GM04503 (cell line): ENCODE measurements around the gene ZNF473.

Source experiments
- DNase-seq: peaks from one replicate; pipeline ENCODE4 v3.0.0-alpha.2; 2012; ENCODE audit warnings: low read depth

The ZNF473 gene

DNA sequence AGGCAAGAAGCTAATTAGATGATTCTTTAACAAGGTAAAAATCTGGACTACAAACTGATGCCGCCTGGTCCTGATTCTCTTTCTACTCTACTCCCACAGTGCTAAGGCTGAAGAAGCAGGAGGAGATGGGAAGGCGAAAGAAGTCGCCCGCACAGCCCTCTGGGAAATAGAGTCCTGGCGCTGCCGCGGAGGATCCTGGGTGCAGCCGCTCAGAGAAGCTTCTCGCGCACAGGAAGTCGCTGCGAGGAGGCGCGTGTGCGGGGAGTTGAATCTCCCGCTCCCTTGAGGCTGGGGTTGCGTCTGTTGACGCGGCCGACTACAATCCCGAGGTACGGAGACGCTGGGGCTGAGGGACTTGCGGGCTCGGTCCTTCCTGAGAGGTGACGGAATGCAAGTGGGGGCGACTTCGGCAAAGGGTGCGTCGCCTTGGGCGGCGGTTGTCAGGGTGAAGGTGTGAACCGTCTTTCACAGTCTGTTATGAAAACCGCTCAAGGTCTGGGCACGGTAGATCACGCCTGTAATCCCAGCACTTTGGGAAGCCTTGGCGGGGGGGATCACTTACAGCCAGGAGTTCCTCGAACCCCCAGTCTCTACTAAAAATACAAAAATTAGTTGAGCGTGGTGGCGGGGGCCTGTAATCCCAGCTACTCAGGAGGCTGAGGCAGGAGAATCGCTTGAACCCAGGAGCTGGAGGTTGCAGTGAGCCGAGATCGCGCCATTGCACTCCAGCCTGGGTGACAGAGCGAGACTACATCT lies at the start of gene ZNF473:
Gene ZNF473 (plus strand): TSS at position 212 of the 756 bp plus-strand sequence. CDS start 5,078 bp downstream, outside the sequence.
- peak; percentile 87 for DNase-seq

GRCh38 chr19:49976496-49976895 lies 49.3 kb upstream of the ZNF473 start:
- no peak for DNase-seq

DNA sequence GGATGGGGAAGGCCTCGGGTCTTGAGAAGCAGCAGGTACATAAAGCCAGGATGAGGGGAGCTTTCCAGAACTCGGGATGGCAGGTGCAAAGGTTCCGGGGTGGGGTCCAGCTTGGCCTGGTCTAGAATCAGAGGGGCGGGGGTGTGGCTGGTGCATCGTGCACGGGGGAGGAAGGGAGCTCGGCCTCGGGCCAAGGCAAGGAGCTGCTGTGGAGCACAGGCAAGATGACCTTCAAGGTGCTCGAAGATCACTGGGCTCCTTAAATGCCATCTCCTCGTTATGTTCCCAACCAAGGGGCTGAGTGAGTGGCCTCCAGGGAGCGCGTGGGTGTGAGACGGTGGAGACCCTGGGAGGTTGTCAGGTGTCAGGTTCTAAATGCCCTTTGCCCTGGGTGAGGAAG lies 48.7 kb upstream of the ZNF473 start:
- DNase-seq = no peak

DNA sequence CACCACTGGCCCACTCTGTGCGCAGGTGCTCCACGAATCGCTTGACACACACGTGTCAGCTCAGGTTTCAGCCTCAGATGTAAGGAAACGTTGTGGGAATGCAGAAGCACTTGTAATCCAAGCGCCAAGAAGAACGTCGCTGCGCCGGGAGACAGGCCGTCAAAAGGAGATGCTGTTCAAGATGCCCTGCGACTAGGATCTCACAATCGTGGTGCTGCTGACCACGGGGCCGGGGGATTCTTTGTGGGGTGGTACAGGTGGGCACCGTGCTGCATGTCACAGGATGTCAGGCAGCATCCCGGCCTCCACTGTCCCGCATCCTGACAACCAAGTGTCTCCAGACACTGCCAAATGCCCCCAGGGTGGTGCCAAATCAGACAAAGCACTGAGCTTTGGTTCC lies 47.9 kb upstream of the ZNF473 start:
- DNase-seq = no peak

DNA sequence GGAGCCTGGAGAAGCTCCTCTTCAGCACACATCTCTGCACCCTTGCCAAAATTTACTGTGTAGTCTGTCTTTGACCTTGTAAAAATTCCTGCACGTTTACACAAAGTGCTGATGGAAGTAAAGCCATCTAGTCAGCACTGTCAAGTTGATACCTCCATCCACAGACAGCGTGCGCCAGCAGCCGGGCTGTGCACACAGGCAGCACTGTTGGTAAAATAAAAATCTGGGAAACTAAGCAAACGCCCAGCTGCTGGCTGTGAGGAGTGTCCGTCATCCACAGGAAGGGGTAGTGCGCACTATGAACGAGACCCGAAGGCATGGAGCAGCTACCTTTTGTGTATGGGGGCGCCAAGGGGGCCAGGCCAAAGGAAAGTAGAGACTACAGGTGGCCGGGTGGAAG lies 47.5 kb upstream of the ZNF473 start:
- DNase-seq = no peak

DNA sequence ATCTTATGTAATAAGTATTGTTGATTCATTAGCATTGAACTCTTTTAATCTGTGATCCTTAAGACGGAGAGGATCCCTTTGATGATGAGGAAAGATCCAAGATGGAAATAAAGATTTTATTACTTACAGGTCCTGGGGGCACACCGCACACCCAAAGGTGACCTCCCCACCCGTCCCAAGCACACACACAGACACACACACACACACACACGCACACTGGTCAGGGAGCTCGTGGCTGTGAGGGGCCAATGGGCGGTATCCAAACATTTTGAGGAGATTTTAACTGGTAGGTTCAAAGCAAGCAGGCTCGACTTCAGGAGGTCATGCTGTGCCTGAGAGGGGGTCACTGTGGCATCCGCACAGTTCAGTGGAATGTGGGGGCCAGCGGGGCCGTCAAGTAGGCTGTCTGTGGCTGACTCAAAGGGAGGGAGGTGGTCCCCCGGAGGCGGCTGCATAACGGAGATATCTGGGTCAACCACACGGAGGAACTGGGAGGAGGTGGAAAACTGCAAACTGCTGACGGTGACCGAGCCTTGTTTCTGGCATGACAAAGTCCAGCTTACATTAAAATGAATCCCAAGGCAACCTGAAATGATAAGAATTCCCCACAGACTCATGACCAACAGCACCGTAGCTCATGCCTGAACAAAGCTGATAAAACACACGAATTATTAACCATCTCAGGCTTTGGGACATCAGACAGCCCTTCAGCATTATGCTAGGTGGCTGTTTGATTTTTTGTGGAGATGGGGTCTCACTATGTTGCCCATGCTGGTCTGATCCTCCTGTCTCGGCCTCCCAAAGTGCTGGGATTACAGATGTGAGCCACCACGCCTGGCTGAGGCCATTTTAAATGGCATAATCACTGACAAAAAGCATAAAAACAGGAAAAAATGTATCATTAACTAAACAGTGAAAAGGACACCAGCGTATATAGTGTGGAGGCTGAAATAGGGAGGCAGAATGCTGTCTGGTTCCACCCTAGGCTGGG lies 43.9 kb upstream of the ZNF473 start:
- no peak for DNase-seq

GRCh38 chr19:49983645-49984229 lies 42.1 kb upstream of the ZNF473 start:
- no peak for DNase-seq

DNA sequence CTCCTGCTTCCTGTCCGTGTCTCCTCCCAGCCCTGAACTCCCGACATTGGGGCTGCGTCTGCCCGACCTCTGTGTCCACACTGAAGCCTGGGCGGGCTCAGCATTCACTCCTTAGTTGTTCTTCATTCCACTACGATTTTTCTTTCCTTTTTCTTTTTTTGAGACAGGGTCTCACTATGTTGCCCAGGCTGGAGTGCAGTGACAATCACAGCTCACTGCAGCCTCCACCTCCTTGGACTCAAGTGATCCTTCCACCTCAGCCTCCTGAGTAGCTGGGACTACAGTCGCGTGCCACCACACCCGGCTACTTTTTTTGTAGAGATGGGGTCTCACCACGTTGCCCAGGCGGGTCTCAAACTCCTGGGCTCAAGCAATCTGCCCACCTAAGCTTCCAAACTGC lies 41.3 kb upstream of the ZNF473 start:
- no peak for DNase-seq

GRCh38 chr19:49985871-49986270 lies 39.9 kb upstream of the ZNF473 start:
- no peak for DNase-seq

DNA sequence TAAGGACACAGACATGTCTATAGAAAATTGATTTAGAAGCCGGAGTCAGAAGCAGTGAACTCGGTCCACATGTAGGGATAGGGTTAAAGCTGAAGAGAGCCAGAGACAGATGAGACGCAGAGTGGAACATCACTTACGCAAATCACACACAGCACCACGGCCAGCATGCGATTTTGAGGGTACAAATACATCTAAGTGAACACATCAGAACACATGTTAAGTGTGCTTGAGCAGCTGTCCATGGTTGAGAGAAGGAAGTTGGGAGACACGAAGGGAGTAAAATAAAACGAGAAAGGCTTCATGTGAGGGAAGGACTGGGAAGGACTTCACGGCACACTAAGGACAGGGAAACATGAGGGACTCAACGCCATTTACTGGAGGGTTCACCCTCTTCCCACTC lies 39.5 kb upstream of the ZNF473 start:
- DNase-seq = no peak

GRCh38 chr19:49987159-49987698 lies 38.6 kb upstream of the ZNF473 start:
- DNase-seq = peak; percentile 65

- no peak for DNase-seq
Observed at GRCh38 chr19:49988007-49988406, 37.8 kb upstream of the ZNF473 start.

GRCh38 chr19:49988433-49988832 lies 37.4 kb upstream of the ZNF473 start:
- DNase-seq = no peak

- no peak for DNase-seq
Observed at GRCh38 chr19:49997709-49998108, 28.1 kb upstream of the ZNF473 start.

DNA sequence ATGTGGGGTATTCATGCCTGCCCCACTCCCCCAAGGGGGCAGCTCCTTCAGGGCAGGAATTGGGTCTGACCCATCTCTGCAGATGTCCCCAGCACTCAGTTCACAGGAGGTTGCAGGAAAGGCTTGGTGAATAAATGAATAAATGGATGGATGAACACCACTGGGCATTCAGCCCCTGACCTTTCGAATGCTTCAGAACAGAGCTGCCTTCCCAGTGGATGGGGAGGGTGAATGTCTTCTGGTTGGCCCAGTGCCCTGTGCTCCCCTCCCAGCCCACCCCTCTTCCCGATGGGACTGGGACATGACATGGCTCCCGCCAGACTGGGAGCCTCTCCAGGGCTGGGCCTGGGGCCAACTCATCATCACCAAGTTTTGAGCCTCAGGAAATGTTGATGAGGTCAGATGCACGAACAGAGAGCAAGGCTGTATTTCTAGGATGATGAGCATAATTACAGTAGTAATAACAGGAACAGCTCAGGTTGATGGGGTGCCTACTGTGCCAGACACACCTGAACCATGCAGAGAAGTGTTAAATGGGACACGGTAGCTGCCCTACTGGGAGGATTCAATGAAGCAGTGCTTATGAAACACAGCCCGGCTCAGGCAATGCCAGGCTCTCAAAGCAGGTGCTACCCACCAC lies 26.3 kb upstream of the ZNF473 start:
- no peak for DNase-seq

DNA sequence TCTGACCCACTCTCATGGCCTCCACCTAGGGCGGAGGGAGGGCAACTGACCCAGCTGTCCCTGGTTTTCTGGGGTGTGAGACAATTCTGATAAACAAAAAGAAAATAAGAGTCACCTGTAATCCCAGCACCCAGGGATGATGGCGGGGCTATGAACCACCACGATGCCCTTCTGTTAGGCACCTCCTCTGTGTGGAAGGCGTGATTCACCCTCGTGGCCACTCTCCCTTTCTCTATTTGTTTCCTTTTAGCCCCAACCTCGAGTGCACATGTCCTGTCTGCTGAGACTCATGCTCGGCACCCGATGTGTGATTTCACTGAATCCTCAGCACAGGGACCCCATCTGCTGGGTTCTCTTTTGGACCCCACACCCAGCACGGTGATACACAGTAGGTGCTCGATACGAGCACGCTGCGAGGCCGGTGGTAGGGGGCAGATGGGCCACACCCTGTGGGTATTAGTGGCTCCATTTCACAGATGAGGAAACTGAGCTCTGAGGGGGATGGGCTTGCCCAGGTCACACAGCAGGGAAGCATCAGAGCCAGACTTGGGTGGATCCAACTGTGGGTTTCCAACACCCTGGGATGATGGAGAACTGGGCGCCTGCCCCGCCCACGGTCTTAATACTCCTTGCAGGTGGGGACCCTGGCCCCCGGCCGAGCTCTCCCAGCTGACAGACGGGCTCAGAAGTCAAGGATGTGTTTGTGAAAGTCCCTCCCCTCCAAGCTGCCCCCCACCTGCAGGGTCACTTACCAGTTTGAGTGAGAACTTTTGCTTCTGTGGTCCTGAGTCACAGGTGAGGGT lies 25.6 kb upstream of the ZNF473 start:
- DNase-seq = no peak

DNA sequence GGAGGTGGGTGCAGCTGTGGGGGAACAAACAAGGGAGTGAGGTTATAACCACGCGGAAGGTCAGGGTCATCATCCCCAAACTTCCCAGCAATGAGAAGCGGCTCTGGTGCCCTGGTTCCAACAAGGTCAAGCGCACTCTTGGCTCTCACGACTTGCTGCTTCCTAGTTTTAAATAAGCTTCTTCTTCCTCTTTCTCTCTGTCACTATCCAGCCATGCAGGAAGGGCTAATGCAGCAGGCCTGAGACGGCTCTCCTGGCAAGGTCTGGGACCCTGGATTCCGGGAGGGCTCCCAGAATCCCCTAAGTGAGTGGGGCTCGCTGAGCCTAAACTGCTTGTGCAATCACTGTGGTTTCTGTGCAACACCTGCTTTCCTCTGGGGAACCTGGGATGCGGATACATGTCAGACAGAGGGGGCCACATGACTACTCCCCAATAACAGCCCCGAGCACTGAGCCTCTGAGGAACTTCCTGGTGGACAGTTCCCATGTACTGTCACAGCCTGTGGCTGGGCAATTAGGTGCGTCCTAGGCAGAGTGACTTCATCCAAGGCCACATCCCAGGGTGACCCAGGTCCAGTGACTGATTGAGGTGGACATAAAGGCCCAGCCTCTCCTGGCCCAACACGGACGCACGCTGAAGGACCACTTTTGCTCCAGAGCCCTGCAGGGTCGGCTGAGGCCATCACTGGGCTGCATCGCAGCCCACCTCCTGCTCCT lies 24.8 kb upstream of the ZNF473 start:
- no peak for DNase-seq

GRCh38 chr19:50001775-50002174 lies 24.0 kb upstream of the ZNF473 start:
- DNase-seq = no peak

DNA sequence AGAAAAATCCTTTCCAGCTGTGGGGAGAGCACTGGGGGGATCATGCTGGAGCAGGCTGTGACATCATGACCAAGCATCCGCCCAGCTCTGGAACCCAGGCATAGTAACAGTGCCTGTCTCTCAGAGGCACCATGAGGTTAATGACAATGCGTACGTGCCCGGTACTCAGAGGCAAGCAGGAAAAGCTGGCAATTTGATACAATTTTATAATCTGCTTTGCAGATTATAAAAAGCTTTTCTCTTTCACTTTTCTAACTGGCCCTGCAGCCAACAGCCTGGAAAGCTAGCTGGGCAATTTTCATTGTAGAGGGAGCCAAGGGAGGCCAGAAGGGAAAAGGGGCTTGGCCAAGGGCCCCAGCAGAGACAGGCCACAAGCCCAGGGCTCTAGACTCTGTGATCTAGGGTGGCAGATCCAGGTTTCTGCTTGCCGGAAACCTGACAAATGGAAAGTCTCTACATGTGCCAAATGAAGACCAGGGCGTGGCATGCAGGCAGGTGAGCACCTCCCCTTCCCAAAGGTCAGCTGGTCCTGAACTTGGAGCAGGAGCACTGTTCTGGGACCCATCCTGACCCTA lies 23.3 kb upstream of the ZNF473 start:
- no peak for DNase-seq

DNA sequence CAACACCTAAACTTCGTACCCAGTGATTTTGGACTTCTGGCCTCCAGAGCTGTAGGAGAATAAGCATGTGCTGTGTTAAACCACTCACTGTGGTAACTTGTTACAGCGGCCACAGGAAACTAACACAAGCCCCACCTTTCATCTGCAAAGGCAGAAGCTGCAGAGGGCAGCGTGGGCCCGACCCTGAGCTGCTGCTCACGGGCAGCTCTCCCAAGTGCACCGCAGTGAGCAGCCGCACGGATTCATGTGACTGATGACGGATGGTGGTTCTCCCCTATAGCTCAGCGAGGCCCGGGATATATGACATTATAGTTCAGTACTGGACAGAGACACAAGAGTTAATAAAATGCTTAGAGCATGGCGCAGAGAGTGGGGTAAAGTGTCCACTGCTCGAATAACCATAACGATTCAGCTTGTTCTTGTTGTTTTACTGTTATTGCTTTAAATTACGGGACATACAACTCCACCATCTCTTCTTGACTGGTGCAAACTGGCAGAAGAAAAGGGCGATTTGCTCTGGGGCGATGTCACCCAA lies 22.5 kb upstream of the ZNF473 start:
- DNase-seq = no peak
